Heart right ventricle (tissue), 16 donors: ENCODE data around the gene HAUS2. TPM values are rescaled to one million over a fixed set of nuclear protein-coding genes. Genes with fewer than 3 reads are reported as not detected.

Experiments used
- ATAC-seq, 8 donors: fragments of 200-7000 bp; cut with Tn5 transposase; one replicate each; pipeline ENCODE4 v1.9.1; 2020; ENCODE audit warnings: mild to moderate bottlenecking in 8 of 8, moderate library complexity in 8 of 8, moderate number of reproducible peaks in 1 of 8
- DNase-seq, 2 donors: peaks; one replicate each; pipeline ENCODE4 v3.0.0-alpha.2; 2020
- H3K27ac ChIP-seq, 10 donors: fragments of 200-600 bp; sonication (generic) in 2 of 10; one replicate each; pipeline versions ENCODE4 v1.5.0 to v1.8.0; 2020 to 2022; ENCODE audit warnings: mild to moderate bottlenecking in 3 of 10
- H3K27me3 ChIP-seq, 7 donors: fragments of 200-600 bp; one replicate each; pipeline ENCODE4 v1.8.0; 2021 to 2022; ENCODE audit warnings: mild to moderate bottlenecking in 2 of 7
- H3K36me3 ChIP-seq, 9 donors: fragments of 200-600 bp; sonication (generic) in 1 of 9; one replicate each; pipeline versions ENCODE4 v1.5.0 to v1.8.0; 2020 to 2022; ENCODE audit warnings: mild to moderate bottlenecking in 2 of 9
- H3K4me1 ChIP-seq, 9 donors: fragments of 200-600 bp; sonication (generic) in 1 of 9; one replicate each; pipeline versions ENCODE4 v1.5.0 to v1.8.0; 2020 to 2022; ENCODE audit warnings: mild to moderate bottlenecking in 4 of 9
- H3K4me3 ChIP-seq, 10 donors: fragments of 200-600 bp; sonication (generic) in 2 of 10; one replicate each; pipeline versions ENCODE4 v1.5.0 to v1.8.0; 2020 to 2022; ENCODE audit warnings: mild to moderate bottlenecking in 7 of 10, moderate library complexity in 2 of 10
- H3K9me3 ChIP-seq, 11 donors: fragments of 200-600 bp in 10 of 11; sonication (generic) in 2 of 11; one replicate each; pipeline versions ENCODE4 v1.5.0 to v1.8.0; 2013 to 2022; ENCODE audit warnings: mild to moderate bottlenecking in 2 of 11, control low read depth in 1 of 11, moderate library complexity in 1 of 11
- CTCF ChIP-seq, 9 donors: fragments of 200-600 bp; sonication (generic) in 2 of 9; IDR thresholded peaks; one replicate each; pipeline versions ENCODE4 v1.5.0 to v1.8.0; 2021 to 2022; ENCODE audit warnings: antibody characterized with exemption in 9 of 9, mild to moderate bottlenecking in 5 of 9, moderate library complexity in 1 of 9
- whole genome bisulfite sequencing, 2 donors: extraction: QIAGEN DNeasy Blood & Tissue Kit; methylation state at CpG; one replicate each; pipeline ENCODE4 v1.1.7; 2013; ENCODE audit warnings: inconsistent platforms in 1 of 2; 5-methylcytosine and 5-hydroxymethylcytosine counted together
- intact Hi-C, 10 donors: fragments of 100-400 bp; cut with DNase I; formaldehyde crosslinking; loops; one replicate each; pipeline versions ENCODE4 v1.11.1 to v1.14.2; 2022
- polyA plus RNA-seq, 2 donors: library from polyadenylated mRNA; stranded (reverse); fragments of 200-250 nt; gene quantifications; one replicate each; pipeline ENCODE4 v1.2.3, GENCODE V29; 2013
- total RNA-seq, 10 donors: library from RNA; stranded (reverse); fragmentation: NEBNext Ultra II Directional in 3 of 10; extraction: Animal tissue kit (Norgen Biotek cat#: 25700) in 3 of 10; gene quantifications; one replicate each; pipeline versions ENCODE4 v1.2.1 to v1.2.4, GENCODE V29; 2021 to 2023
- donor health status: Arrhythmogenic right ventricular cardiomyopathy.
- donor health status: ischemic (EF 13 %, LVEDD 7.1; RV severe dilation, severe dysfunction).
- donor health status: healthy with polysubstance abuse.
- donor health status: DM: no; HTN: yes; CAD: no.
- donor health status: DM: no; HTN: no; CAD: no.
- donor health status: ischemic (EF 25% LVEDD 6.9; RV normal size, moderate dysfunction).
- donor health status: ischemic (EF 25% LVEDD 5.7; RV mildly dilated, moderate dysfunction).
- donor health status: healthy.
- donor health status: DM: yes; HTN: yes; CAD: no.
- donor health status: Ischemic cardiomyopathy.
- donor health status: ischemic (EF 35%, LVEDD 5.7; RV mildly dilated, moderate dysfunction).
- donor health status: nonischemic (EF 11% LVEDD 7.7; RV severe dilation, severe dysfunction).
- donor health status: DM: yes; HTN: yes; CAD: no.
- donor health status: PGD.
- donor health status: ischemic (EF 29% LVEDD 5.4; RV normal size, mild dysfunction).
- donor health status: nonischemic (EF 23%, LVEDD 6.1; RV moderate dilation, normal function).

HAUS2 gene
- total and polyA plus RNA-seq, 12 donors: 5.5 to 17.0 (median 10.8) TPM

GRCh38 chr15:42533246-42533645 lies 15.4 kb upstream of the HAUS2 start:
- Histone ChIP-seq H3K36me3 (peaks cover 0 to 99% (median 36%) of the 10 kb centered on the region in 9 donors), H3K27me3 (no peaks in the 10 kb centered on the region), H3K27ac (no peak overlapping the region), H3K9me3 (no peaks in the 10 kb centered on the region), H3K4me3 (no peak overlapping the region), H3K4me1 (no peaks in the 10 kb centered on the region)
- TF ChIP-seq CTCF (IDR thresholded peaks at IDR 0.05): no peak
- intact Hi-C loops: no loop called here
- ATAC-seq: no peak
- no peak for DNase-seq
- WGBS, 2 donors: 91 to 94% methylated on average over 1 of the region's 1 CpG

GRCh38 chr15:42544853-42545629 lies 3.6 kb upstream of the HAUS2 start:
- ATAC-seq: no peak
- intact Hi-C loops: loop anchor here in 3 of 10 donors (5.0 to 10.0 kb wide), 3 partner anchors 102 to 110 kb away; no protein-coding TSS in a partner anchor

GRCh38 chr15:42547918-42548248 lies 755 bp upstream of the HAUS2 start:
- peak in 5 of 8 donors; percentile 4 to 36 (median 17) for ATAC-seq
- Histone ChIP-seq H3K4me1 (peaks cover 3 to 53% (median 26%) of the 10 kb centered on the region in 9 donors), H3K9me3 (no peaks in the 10 kb centered on the region), H3K27me3 (no peaks in the 10 kb centered on the region), H3K4me3 (peak overlapping the region; percentile 75 to 99 (median 96)), H3K36me3 (peaks cover 0 to 41% (median 14%) of the 10 kb centered on the region in 9 donors), H3K27ac (peak overlapping the region; percentile 71 to 97 (median 92))
- WGBS, 2 donors: 2 to 3% methylated on average over 9 of the region's 9 CpGs
- no peak for DNase-seq
- TF ChIP-seq CTCF (IDR thresholded peaks at IDR 0.05): no peak
- intact Hi-C loops: loop anchor here in 7 of 10 donors (1.0 to 10.0 kb wide), 6 partner anchors 27 to 107 kb away; partner anchors contain the start of gene STARD9 (in 1 of the 7)

More at GRCh38 chr15:42544853-42545629, 3.6 kb upstream of the HAUS2 start:
- H3K4me3 ChIP-seq: no peak overlapping the region
- peaks cover 3 to 47% (median 25%) of the 10 kb centered on the region in 9 donors for H3K4me1 ChIP-seq
- no peaks in the 10 kb centered on the region for H3K27me3 ChIP-seq
- peak overlapping the region in 1 of 10 donors; percentile 16 for H3K27ac ChIP-seq
- no peak for DNase-seq
- 87 to 93% methylated on average over 4 of the region's 4 CpGs for WGBS, 2 donors
- H3K36me3 ChIP-seq: peaks cover 0 to 69% (median 18%) of the 10 kb centered on the region in 9 donors
- TF ChIP-seq CTCF (IDR thresholded peaks at IDR 0.05): no peak
- H3K9me3 ChIP-seq: no peaks in the 10 kb centered on the region

GRCh38 chr15:42549032-42549491 lies 424 bp downstream of the HAUS2 start:
- TF ChIP-seq CTCF (IDR thresholded peaks at IDR 0.05): peak in 1 of 9 donors; percentile 10
- H3K27me3 ChIP-seq: no peaks in the 10 kb centered on the region
- 0% methylated on average over 15 of the region's 15 CpGs for WGBS, 2 donors
- H3K4me1 ChIP-seq: peaks cover 3 to 61% (median 26%) of the 10 kb centered on the region in 9 donors
- H3K4me3 ChIP-seq: peak overlapping the region; percentile 75 to 99 (median 96)
- DNase-seq: peak in 1 of 2 donors; percentile 6
- H3K27ac ChIP-seq: peak overlapping the region; percentile 71 to 97 (median 92)
- peak; percentile 21 to 62 (median 43) for ATAC-seq
- H3K36me3 ChIP-seq: peaks cover 0 to 29% (median 7%) of the 10 kb centered on the region in 9 donors
- intact Hi-C loops: loop anchor here in 7 of 10 donors (2.0 to 10.0 kb wide), 5 partner anchors 98 to 106 kb away; no protein-coding TSS in a partner anchor
- no peaks in the 10 kb centered on the region for H3K9me3 ChIP-seq
